Activated T-cell treated with anti-CD3 and anti-CD28 coated beads, Interleukin-2, amount 50 U/mL, for 72 hours (primary cell): ENCODE data around the gene NFIC. TPM values are rescaled to one million over a fixed set of nuclear protein-coding genes. Genes with fewer than 3 reads are reported as not detected.
"Not testable (repeated sequence)": the region's sequence is repeated elsewhere in the genome, so short reads cannot be mapped to it uniquely, and the experiment has no call there.

Source experiments
- ATAC-seq, 2 donors: fragments of 150-1000 bp; cut with Tn5 transposase; replicated peaks in 1 of 2; 2 replicates each; pipeline ENCODE4 v1.10.0; 2021; ENCODE audit warnings: moderate library complexity in 2 of 2, mild to moderate bottlenecking in 1 of 2
- DNase-seq, 2 donors: peaks; one replicate each; pipeline ENCODE4 v3.0.0; 2021 to 2022; ENCODE audit warnings: mixed read lengths in 1 of 2
- H3K27ac Mint-ChIP-seq: one replicate; pipeline ENCODE4 v1.8.0; 2022; ENCODE audit warnings: mild to moderate bottlenecking, moderate library complexity, mixed read lengths
- H3K27me3 Mint-ChIP-seq: one replicate; pipeline ENCODE4 v1.8.0; 2022; ENCODE audit warnings: low read depth, mixed read lengths
- H3K36me3 Mint-ChIP-seq, 2 donors: one replicate each; pipeline ENCODE4 v1.8.0; 2022; ENCODE audit warnings: mixed read lengths in 2 of 2, mild to moderate bottlenecking in 1 of 2; ENCODE audit not compliant: insufficient read depth in 2 of 2
- H3K4me1 Mint-ChIP-seq: one replicate; pipeline ENCODE4 v1.8.0; 2022; ENCODE audit warnings: low read depth, mixed read lengths
- H3K4me3 Mint-ChIP-seq, 2 donors: one replicate each; pipeline ENCODE4 v1.8.0; 2022; ENCODE audit warnings: mild to moderate bottlenecking in 2 of 2, mixed read lengths in 2 of 2, moderate library complexity in 2 of 2
- H3K9me3 Mint-ChIP-seq, 2 donors: one replicate each; pipeline ENCODE4 v1.8.0; 2022; ENCODE audit warnings: mixed read lengths in 2 of 2
- total RNA-seq, 2 donors: library from RNA; stranded (reverse); gene quantifications; one replicate each; pipeline ENCODE4 v1.2.3, GENCODE V29; 2022

Gene NFIC
- total RNA-seq, 2 donors from 2014 or later, result 19.8 to 24.8 TPM

DNA sequence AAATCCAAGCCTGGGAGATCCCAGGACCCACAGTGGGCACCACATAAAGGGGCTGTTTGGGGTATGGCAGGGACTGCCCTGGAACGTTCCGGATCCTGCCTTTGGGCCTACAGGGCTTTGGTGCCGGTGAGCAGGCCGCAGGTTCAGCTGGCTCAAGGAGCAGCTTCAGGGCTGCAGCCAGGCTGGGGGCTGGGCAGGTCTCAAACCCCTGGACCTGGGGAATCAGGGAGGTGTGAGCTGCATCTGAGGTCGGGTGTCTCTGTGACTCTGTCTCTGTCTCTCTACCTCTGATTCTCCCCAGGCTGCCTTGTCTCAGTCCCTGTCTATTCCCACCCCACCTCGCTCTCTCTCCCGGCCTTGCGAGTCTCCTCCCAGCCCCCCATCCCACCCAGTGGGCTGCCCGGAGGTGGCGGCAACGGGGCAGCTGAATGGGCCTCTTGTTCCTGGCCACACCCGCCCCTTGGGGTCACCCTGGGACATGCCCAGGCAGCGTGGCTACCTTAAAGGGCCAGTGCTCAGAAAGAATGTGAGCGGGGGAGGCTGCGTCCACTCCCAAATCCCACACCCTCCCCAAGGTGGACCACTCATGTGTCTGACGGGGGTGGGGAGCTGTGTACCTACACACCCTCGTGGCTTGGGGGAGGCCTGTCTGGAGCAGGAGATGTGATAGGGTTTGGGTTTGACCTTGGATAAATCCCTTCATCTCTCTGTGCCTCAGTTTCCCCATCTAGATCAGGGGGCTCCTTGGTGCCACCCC is 31.1 kb downstream of the NFIC start:
- no peak for DNase-seq
- Mint-ChIP-seq H3K4me3 (no peak overlapping the region), H3K27me3 (no peaks in the 10 kb centered on the region), H3K36me3 (peaks cover 0 to 2% of the 10 kb centered on the region in 2 donors), H3K27ac (no peak overlapping the region), H3K4me1 (no peaks in the 10 kb centered on the region), H3K9me3 (no peaks in the 10 kb centered on the region)
- no peak for ATAC-seq

DNA sequence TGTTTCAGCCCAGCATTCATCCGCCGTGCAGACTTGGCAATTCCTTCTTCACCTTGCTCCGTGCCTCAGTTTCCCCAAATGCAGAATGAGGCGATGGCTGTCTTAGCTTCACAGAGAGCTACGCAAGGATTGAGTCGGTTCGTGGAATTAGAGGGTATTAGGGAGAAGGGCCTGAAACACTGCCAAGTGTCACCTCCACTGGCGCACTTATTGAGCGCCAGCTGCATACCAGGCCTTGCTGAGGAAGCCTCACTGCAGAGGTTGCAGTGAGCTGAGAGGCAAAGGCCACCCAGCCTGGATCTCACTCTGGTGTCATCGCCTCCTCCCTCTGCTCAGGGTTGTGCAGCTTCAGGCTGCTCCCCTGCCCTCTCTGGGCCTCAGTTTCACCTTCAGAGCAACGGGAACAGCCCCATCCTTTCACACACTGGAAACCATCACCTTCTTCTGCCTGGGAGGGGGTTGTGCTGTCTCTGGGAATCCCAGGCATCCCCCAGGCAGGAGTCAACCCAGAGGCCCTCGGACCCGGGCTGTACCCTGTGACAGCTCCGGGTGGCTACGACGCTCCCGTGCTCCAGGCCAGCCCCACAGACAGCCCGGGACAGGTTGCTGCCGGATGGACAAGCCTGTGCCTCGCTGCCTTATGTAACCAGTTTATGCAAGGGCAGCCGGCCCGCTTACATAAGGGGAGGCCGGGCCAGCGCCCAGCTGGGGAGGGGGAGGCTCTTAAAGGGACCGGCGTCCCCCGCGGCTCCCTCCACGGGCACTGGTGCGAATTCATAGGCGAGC is 31.9 kb downstream of the NFIC start:
- Mint-ChIP-seq H3K4me3 (no peak overlapping the region), H3K4me1 (no peaks in the 10 kb centered on the region), H3K36me3 (peaks cover 0 to 2% of the 10 kb centered on the region in 2 donors), H3K27ac (no peak overlapping the region), H3K9me3 (no peaks in the 10 kb centered on the region), H3K27me3 (no peaks in the 10 kb centered on the region)
- ATAC-seq (no peak), DNase-seq (no peak)

DNA sequence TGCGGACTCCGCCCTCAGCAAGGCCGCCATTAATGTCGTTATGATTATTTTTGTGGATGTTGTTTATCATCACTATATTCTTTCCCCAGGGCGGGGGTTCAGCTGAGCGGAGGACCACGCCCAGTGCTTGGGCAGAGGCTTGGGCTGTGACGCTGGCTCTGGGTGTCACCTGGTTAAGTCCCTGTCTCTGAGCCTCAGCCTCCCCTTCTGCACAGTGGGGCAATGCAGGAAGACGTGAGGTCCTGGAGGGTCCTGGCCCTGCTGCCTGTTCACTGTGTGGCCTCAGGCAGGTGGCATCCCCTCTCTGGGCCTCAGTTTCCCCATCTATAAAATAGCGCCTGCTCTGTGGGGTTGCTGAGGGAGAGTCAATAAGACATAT is 32.5 kb downstream of the NFIC start:
- Mint-ChIP-seq H3K4me3 (no peak overlapping the region), H3K27me3 (no peaks in the 10 kb centered on the region), H3K27ac (no peak overlapping the region), H3K36me3 (peaks cover 0 to 2% of the 10 kb centered on the region in 2 donors), H3K4me1 (no peaks in the 10 kb centered on the region), H3K9me3 (no peaks in the 10 kb centered on the region)
- DNase-seq (no peak), ATAC-seq (no peak)

DNA sequence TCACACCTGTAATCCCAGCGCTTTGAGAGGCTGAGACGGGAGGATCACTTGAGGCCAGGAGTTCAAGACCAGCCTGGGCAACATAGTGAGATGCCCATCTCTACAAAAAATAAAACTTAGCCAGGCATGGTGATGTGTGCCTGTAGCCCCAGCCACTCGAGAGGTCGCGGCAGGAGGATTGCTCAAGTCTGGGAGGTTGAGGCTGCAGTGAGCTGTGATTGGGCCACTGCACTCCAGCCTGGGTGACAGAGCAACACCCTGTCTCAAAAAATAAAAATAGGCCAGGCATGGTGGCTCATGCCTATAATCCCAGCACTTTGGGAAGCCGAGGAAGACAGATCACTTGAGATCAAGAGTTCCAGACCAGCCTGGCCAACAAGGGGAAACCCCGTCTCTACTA is 32.9 kb downstream of the NFIC start:
- H3K4me3 Mint-ChIP-seq, H3K27me3 Mint-ChIP-seq, H3K36me3 Mint-ChIP-seq, ATAC-seq, H3K9me3 Mint-ChIP-seq, DNase-seq, H3K27ac Mint-ChIP-seq, H3K4me1 Mint-ChIP-seq: not testable (repeated sequence)

DNA sequence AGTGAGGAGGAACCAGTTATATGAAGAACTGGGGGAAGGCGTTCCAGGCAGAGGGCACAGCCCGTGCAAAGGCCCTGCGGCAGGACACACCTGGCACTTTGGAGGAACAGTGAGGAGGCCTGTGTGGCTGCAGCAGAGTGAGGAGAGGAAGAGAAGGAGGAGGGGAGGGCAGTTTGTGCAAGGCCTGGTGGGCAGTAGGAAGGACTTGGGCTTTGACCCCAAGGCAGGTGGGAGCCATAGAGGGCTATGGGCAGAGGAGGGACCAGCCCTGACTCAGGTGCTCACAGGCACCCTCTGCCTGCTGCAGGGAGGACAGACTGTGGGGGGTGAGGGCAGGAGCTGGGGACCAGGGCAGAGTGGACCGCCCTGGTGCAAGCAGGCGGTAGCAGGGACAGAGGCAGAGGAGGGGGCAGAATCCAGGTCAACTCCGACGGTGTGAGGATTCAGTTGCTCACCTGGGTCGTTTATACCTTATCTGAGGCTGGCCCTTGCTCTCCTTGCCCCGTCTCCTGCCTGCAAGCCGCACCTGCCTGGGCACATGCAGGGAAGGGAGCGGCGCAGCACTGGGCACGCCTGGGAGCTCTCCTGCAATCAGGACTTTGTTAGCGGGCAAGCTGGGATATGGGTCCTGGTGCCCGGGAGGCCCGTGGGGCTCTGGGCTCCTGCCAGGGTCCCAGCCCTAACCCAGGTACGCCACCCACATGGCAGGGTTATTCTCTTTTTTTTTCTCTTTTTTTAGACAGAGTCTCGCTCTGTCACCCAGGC is 34.8 kb downstream of the NFIC start:
- H3K27ac Mint-ChIP-seq, result no peak overlapping the region
- no peak for ATAC-seq
- no peaks in the 10 kb centered on the region for H3K9me3 Mint-ChIP-seq
- no peak for DNase-seq
- no peak overlapping the region for H3K4me3 Mint-ChIP-seq
- no peaks in the 10 kb centered on the region for H3K4me1 Mint-ChIP-seq
- no peaks in the 10 kb centered on the region for H3K27me3 Mint-ChIP-seq
- peaks cover 0 to 2% of the 10 kb centered on the region in 2 donors for H3K36me3 Mint-ChIP-seq

DNA sequence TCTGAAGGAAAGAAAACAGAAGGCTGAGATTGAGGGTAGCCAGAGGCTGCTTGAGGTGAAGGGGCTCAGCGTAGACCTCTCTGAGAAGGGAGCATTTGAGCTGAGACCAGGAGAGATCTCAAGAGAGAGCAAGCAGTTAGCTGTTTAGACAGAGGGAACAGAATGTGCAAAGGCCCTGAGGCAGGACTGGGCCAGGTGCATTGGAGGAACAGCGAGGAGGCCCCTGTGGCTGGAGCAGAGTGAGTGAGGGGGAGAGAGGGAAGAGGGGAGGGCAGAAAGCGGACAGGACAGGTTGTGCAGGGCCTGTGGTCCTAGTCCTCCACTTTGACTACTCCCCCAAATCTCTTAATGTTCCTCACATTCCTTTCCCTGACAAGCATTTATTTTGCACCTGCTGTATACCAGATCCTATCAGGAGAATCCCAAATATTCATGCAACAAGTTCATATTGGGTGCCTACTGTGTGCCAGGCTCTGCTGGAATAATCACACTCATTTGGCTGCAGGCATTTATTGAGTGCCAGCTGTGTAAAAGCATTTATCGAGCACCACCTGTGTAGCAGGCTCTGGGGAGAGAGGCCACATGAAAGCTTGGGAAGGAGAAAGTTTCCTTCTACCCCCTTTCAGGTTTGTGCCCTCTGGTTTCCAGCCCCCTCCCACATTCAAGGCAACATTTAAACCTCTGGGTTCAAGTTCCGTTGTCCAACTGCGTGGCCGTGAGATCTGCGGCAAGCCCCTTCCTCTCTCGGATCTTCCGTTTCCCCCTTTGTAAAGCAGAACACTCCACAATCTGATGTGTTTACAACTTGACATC is 36.5 kb downstream of the NFIC start:
- H3K4me1 Mint-ChIP-seq, result no peaks in the 10 kb centered on the region
- ATAC-seq, result no peak
- no peak for DNase-seq
- peaks cover 0 to 2% of the 10 kb centered on the region in 2 donors for H3K36me3 Mint-ChIP-seq
- no peaks in the 10 kb centered on the region for H3K9me3 Mint-ChIP-seq
- no peaks in the 10 kb centered on the region for H3K27me3 Mint-ChIP-seq
- no peak overlapping the region for H3K27ac Mint-ChIP-seq
- H3K4me3 Mint-ChIP-seq, result no peak overlapping the region

DNA sequence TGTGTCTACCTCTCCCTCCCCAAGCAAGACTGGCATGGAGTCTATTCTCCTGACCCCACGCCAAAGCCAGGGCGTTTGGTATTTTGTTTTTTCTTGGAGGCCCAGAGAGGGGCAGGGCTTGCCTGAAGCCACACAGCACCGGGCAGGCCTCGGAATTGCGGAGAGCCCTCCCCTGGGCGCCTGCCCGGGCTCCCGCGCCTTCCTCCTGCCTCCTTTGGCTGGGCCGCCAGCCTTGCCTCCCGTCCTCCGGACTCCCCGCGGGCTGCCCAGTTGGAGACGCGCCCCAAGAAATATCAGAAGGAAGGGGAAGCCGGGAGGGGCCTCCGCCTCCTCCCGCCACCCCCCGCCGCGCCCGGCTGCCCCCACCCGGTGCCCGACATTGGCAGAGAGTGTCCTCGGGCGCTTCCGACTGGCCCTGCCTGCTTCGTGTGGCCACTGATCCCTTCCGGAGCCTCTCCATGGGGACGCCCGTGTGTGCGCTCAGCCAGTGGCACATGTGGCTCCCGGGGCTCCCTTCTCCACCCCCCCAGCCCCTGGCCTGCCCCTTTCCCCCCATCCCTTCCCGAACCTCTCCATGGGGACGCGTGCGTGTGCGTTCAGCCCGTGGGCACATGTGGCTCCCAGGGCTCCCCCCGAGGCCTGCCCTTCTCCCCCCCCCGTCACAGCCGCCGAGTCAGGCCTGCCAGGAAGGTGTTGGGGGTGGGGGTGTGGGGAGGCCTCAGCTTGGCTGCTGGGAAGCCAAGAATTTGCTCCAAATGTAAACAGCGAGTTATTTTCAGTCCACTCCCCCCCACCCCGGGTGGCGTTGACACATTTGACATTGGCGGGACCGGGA is 37.3 kb downstream of the NFIC start:
- no peaks in the 10 kb centered on the region for H3K9me3 Mint-ChIP-seq
- no peak for DNase-seq
- ATAC-seq, result no peak

DNA sequence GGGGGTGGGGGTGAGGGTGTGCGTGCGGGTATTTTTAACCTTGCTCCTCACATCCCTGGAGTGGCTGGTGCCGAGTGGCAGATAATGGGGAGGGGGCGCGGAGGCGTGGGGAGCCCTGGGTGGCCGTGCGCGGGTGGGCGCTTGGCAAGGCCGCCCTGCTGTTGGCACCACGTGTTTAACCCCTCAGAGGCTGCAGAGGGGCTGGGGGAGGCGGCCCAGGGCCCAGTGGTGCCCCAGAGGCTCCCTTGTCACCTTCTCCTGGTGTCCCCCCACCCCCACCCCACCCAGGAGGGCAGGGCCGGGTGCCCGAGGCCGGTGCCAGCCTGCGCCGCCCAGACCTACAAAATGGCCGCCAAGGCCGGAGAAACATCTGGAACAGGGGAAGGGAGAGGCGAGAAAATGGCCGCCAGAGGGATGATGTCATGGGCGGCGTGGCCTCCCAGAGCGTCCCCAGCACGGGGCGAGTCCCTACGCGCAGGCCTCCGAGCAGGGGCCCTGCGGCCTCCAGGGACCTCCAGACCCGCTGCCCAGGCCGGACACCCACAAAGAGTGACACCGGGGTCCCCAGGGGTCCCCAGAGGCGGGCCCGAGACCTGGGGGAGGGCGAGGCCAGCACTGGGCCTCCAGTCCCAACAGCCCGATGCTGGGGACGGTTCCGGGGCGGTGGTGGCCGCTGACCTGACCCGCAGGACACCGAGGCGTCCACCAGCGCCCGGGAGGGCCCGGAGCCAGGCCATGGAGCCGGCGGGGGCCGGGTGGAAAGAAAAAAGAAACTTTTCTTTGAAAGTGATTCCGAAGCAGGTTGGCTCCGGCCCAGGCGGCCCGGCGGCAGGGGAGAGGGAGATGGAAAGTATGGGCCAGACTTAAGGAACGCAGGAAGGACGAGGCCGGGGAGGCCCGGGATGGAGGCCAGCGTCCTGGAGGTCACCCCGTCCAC is 38.2 kb downstream of the NFIC start:
- H3K4me1 Mint-ChIP-seq, result no peaks in the 10 kb centered on the region
- H3K27me3 Mint-ChIP-seq, result no peaks in the 10 kb centered on the region
- peaks cover 0 to 2% of the 10 kb centered on the region in 2 donors for H3K36me3 Mint-ChIP-seq
- H3K27ac Mint-ChIP-seq, result no peak overlapping the region
- H3K9me3 Mint-ChIP-seq, result no peaks in the 10 kb centered on the region
- no peak overlapping the region for H3K4me3 Mint-ChIP-seq
- no peak for DNase-seq
- no peak for ATAC-seq

More for the DNA sequence above, 37.3 kb downstream of the NFIC start:
- peaks cover 0 to 2% of the 10 kb centered on the region in 2 donors for H3K36me3 Mint-ChIP-seq
- no peak overlapping the region for H3K27ac Mint-ChIP-seq
- no peak overlapping the region for H3K4me3 Mint-ChIP-seq
- H3K27me3 Mint-ChIP-seq, result no peaks in the 10 kb centered on the region
- no peaks in the 10 kb centered on the region for H3K4me1 Mint-ChIP-seq

DNA sequence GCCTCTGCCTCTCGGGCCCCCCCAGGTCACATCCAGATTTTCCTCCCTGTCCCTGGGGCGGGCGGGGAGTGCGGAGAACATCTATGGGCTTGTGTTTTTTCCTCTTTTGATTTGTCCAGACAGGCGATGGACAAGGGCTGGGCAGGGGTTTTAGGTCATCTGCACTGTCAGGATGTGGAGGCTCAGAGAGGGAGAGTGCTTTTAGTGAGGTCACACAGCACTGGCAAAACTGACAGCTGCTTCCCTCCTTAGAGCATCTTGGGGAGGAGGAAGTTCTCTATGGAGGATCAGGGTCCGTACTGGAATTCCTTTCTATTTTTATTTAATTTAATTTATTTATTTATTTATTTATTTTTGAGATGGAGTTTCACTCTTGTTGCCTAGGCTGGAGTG is 38.9 kb downstream of the NFIC start:
- no peak overlapping the region for H3K27ac Mint-ChIP-seq
- H3K27me3 Mint-ChIP-seq, result no peaks in the 10 kb centered on the region
- ATAC-seq (no peak), DNase-seq (no peak)
- H3K36me3 Mint-ChIP-seq, result peaks cover 0 to 2% of the 10 kb centered on the region in 2 donors
- no peaks in the 10 kb centered on the region for H3K4me1 Mint-ChIP-seq
- H3K4me3 Mint-ChIP-seq, result no peak overlapping the region
- H3K9me3 Mint-ChIP-seq, result no peaks in the 10 kb centered on the region

DNA sequence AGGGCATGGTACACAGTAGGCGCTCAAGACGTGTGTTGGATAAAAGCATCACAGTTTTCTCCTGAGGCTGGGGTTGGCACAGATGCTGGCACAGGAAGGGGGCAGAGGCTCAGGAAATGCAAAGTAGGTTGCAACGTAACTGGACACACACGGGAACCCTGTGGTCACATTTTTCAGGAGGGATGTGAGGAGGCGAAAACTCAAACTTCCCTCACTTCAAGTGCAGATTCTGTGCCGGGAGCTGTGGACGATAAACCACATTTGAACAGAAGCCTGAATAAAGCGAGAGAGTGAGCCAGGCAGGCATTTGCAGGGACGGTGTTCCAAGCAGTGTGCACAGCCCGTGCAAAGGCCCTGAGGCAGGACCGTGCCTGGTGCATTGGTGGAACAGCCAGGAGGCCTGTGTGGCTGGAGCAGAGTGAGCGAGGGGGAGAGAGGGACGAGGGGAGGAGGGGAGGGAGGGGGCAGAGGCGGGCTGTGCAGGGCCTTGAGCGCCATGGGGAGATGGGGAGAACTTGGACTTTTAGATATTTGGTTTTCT is 40.3 kb downstream of the NFIC start:
- H3K4me3 Mint-ChIP-seq, result no peak overlapping the region
- no peak overlapping the region for H3K27ac Mint-ChIP-seq
- ATAC-seq, result no peak
- H3K9me3 Mint-ChIP-seq, result no peaks in the 10 kb centered on the region
- H3K36me3 Mint-ChIP-seq, result peaks cover 0 to 2% of the 10 kb centered on the region in 2 donors
- DNase-seq, result no peak
- no peaks in the 10 kb centered on the region for H3K4me1 Mint-ChIP-seq
- no peaks in the 10 kb centered on the region for H3K27me3 Mint-ChIP-seq
